GM12891 (cell line): ENCODE data around the gene TNFRSF25.
"Not testable (repeated sequence)": the region's sequence is repeated elsewhere in the genome, so short reads cannot be mapped to it uniquely, and the experiment has no call there.

Experiments used
- PAX5 ChIP-seq: IDR thresholded peaks from 2 replicates; pipeline ENCODE4 v1.6.1; 2011; ENCODE audit warnings: low read length, moderate library complexity, mild to moderate bottlenecking; ENCODE audit not compliant: insufficient read depth, severe bottlenecking
- POLR2A ChIP-seq: IDR thresholded peaks from 2 replicates; pipeline ENCODE4 v1.6.1; 2011; ENCODE audit warnings: low read depth, low read length, control low read depth
- POLR2AphosphoS5 ChIP-seq: IDR thresholded peaks from 2 replicates; pipeline ENCODE4 v1.6.1; 2011; ENCODE audit warnings: low read depth, low read length, control low read depth
- POU2F2 ChIP-seq: IDR thresholded peaks from 2 replicates; pipeline ENCODE4 v1.6.1; 2011; ENCODE audit warnings: low read depth, mild to moderate bottlenecking, control low read depth, low read length, moderate library complexity
- SPI1 ChIP-seq: IDR thresholded peaks from 2 replicates; pipeline ENCODE4 v1.6.1; 2011; ENCODE audit warnings: low read depth, low read length, control low read depth
- TAF1 ChIP-seq: IDR thresholded peaks from 2 replicates; pipeline ENCODE4 v1.6.1; 2011; ENCODE audit warnings: low read depth, low read length, control low read depth

GRCh38 chr1:6428453-6428852, 37.5 kb downstream of the TNFRSF25 start:
- TF ChIP-seq POLR2AphosphoS5, POLR2A, PAX5, TAF1, SPI1, POU2F2: not testable (repeated sequence)
